Measurements from ENCODE around the gene MTFR1L. TPM values are rescaled to one million over a fixed set of nuclear protein-coding genes. Genes with fewer than 3 reads are reported as not detected.

MTFR1L gene
- total RNA-seq, 1 experiment from 2014 or later: 41.7 TPM

GRCh38 chr1:25781130-25781433 lies 38.7 kb upstream of the MTFR1L start:
- H3K9me3 ChIP-seq (ENCODE audit: insufficient read depth, low read depth): no peaks in the 10 kb centered on the region
- no peak overlapping the region for H3K4me2 ChIP-seq
- no peak for TF ChIP-seq EZH2 (IDR thresholded peaks at IDR 0.05; ENCODE audit: low read depth)
- TF ChIP-seq, protein P1, sequence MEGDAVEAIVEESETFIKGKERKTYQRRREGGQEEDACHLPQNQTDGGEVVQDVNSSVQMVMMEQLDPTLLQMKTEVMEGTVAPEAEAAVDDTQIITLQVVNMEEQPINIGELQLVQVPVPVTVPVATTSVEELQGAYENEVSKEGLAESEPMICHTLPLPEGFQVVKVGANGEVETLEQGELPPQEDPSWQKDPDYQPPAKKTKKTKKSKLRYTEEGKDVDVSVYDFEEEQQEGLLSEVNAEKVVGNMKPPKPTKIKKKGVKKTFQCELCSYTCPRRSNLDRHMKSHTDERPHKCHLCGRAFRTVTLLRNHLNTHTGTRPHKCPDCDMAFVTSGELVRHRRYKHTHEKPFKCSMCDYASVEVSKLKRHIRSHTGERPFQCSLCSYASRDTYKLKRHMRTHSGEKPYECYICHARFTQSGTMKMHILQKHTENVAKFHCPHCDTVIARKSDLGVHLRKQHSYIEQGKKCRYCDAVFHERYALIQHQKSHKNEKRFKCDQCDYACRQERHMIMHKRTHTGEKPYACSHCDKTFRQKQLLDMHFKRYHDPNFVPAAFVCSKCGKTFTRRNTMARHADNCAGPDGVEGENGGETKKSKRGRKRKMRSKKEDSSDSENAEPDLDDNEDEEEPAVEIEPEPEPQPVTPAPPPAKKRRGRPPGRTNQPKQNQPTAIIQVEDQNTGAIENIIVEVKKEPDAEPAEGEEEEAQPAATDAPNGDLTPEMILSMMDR (conservative IDR thresholded peaks at IDR 0.05): no peak
- H3F3A ChIP-seq (ENCODE audit: insufficient read depth, low read depth): no peaks in the 10 kb centered on the region
- intact Hi-C loops (cut with micrococcal nuclease; ENCODE audit: unreplicated experiment): no loop called here
- no peaks in the 10 kb centered on the region for H3K9me2 ChIP-seq (ENCODE audit: insufficient read depth)
- ChIA-PET POLR2A (ENCODE audit: unreplicated experiment) (interaction anchor here (0.6 kb wide), 1 partner anchor 165 kb away, joined by 3 read pairs; no protein-coding TSS in a partner anchor), CTCF (no interaction called here)
- no peaks in the 10 kb centered on the region for H4K20me1 ChIP-seq (ENCODE audit: insufficient read depth)
- no peaks in the 10 kb centered on the region for H3K27me3 ChIP-seq (ENCODE audit: insufficient read depth, low read depth)
- H3K36me3 ChIP-seq (ENCODE audit: low read depth): no peaks in the 10 kb centered on the region
- H3K79me2 ChIP-seq (ENCODE audit: low read depth): no peaks in the 10 kb centered on the region
- no peak overlapping the region for H3K27ac ChIP-seq
- no peak for DNase-seq
- H3K4me1 ChIP-seq (replicated peaks; ENCODE audit: insufficient read depth): peaks cover 6% of the 10 kb centered on the region; the same call in 1 of the 2 replicates
- H3K4me3 ChIP-seq: no peak overlapping the region
- BruUV-seq (replicated peaks): no TSS peak
- H2AFZ ChIP-seq: no peak overlapping the region

DNA sequence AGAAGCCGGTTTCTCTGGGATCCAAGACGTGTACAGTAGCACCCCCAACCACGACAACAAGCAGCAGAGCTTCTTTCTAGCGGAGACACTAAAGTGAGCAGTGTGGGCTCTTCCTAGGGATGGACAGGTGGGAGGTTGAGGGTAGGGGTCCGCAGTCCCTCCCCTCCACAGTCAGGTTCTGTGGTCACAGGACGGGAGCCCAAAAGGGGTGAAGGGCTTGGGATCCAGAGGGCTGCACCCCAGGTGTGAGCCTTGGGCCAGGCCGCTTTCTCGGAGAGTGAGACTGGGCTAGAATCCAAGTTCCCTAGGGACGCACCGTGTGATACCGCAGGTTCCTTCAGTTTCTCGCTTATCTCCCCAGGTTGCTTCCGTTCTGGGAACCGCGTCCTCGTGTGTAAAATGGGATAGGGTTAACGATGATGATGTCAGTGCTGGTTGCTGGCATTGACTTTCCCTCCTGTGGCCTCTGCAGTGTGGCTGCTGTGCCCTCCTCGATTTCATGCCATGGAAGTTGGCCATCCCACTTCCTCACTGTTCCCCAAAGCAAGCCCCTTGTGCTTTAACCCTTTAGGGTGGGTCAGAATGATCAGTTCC lies 37.0 kb upstream of the MTFR1L start:
- POLR2A ChIA-PET (ENCODE audit: unreplicated experiment): interaction anchor here (0.5 kb wide), 1 partner anchor 173 kb away, joined by 3 read pairs; no protein-coding TSS in a partner anchor
- CTCF ChIA-PET: no interaction called here
- Histone ChIP-seq H3K4me3 (no peak overlapping the region), H3K9me3 (ENCODE audit: insufficient read depth, low read depth) (no peaks in the 10 kb centered on the region), H3K27ac (no peak overlapping the region), H3K79me2 (ENCODE audit: low read depth) (no peaks in the 10 kb centered on the region), H3K36me3 (ENCODE audit: low read depth) (no peaks in the 10 kb centered on the region), H3K4me1 (replicated peaks; ENCODE audit: insufficient read depth) (peaks cover 21% of the 10 kb centered on the region), H3K9me2 (ENCODE audit: insufficient read depth) (no peaks in the 10 kb centered on the region), H2AFZ (no peak overlapping the region), H3K27me3 (ENCODE audit: insufficient read depth, low read depth) (no peaks in the 10 kb centered on the region), H3K4me2 (no peak overlapping the region), H3F3A (ENCODE audit: insufficient read depth, low read depth) (peaks cover 7% of the 10 kb centered on the region), H4K20me1 (ENCODE audit: insufficient read depth) (no peaks in the 10 kb centered on the region)
- TF ChIP-seq, protein P1 (conservative IDR thresholded peaks at IDR 0.05): no peak
- TF ChIP-seq EZH2 (IDR thresholded peaks at IDR 0.05; ENCODE audit: low read depth): no peak
- intact Hi-C loops (cut with micrococcal nuclease; ENCODE audit: unreplicated experiment): no loop called here
- BruUV-seq (replicated peaks): no TSS peak
- no peak for DNase-seq

DNA sequence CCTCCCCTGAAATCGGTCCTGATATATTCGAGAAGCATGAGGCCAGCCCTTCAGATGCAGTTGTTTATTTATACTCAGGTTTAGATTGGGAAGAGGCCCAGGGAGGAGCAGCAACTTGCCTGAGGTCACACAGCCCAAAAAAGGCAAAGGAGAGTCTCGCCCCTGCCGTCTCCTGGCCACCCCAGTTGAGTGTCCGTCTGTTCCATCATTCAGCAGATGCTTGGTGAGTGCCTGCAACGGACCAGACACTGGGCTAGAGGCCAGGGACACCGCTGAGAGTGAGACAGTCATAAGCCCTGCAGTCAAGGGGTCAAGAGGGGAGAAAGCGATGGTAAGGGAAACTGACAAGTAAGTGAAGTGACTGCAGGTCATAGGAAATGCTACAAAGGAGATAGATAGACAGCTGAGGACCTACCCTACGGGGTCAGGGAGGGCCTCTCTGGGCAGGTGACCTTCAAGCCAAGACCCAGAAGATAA lies 35.1 kb upstream of the MTFR1L start:
- Histone ChIP-seq H3K36me3 (ENCODE audit: low read depth) (no peaks in the 10 kb centered on the region), H3K9me3 (ENCODE audit: insufficient read depth, low read depth) (no peaks in the 10 kb centered on the region), H3K79me2 (ENCODE audit: low read depth) (no peaks in the 10 kb centered on the region), H4K20me1 (ENCODE audit: insufficient read depth) (no peaks in the 10 kb centered on the region), H3F3A (ENCODE audit: insufficient read depth, low read depth) (peaks cover 9% of the 10 kb centered on the region), H3K27me3 (ENCODE audit: insufficient read depth, low read depth) (no peaks in the 10 kb centered on the region), H3K4me1 (replicated peaks; ENCODE audit: insufficient read depth) (peaks cover 25% of the 10 kb centered on the region), H2AFZ (no peak overlapping the region), H3K4me3 (no peak overlapping the region), H3K4me2 (no peak overlapping the region), H3K9me2 (ENCODE audit: insufficient read depth) (no peaks in the 10 kb centered on the region), H3K27ac (no peak overlapping the region)
- ChIA-PET CTCF (no interaction called here), POLR2A (ENCODE audit: unreplicated experiment) (no interaction called here)
- no TSS peak for BruUV-seq (replicated peaks)
- TF ChIP-seq, protein P1 (conservative IDR thresholded peaks at IDR 0.05): no peak
- TF ChIP-seq EZH2 (IDR thresholded peaks at IDR 0.05; ENCODE audit: low read depth): no peak
- intact Hi-C loops (cut with micrococcal nuclease; ENCODE audit: unreplicated experiment): no loop called here
- DNase-seq: no peak
